ENCODE results near the gene IL4. TPM values are rescaled to one million over a fixed set of nuclear protein-coding genes. Genes with fewer than 3 reads are reported as not detected.

Gene IL4
- total and polyA plus RNA-seq, 2 of the 13 experiments (the other 11 are each of a cell fraction or from before 2014, with no cell fraction given): not detected

GRCh38 chr5:132708645-132709044, 34.9 kb downstream of the IL4 start:
- Histone ChIP-seq H2AFZ (ENCODE audit: low read length) (no peak overlapping the region), H3K9ac (ENCODE audit: insufficient read depth, low read depth, low read length) (no peak overlapping the region), H3K4me3 (replicated peaks in 1 of 3; ENCODE audit: insufficient read depth in 1 of 3, low read depth in 2 of 3, low read length in 3 of 3) (no peak overlapping the region), H4K20me1 (ENCODE audit: insufficient read depth, low read length) (no peaks in the 10 kb centered on the region), H3K36me3 (replicated peaks in 1 of 2; ENCODE audit: control insufficient read depth in 1 of 2, insufficient read depth in 2 of 2, low read length in 2 of 2) (no peaks in the 10 kb centered on the region), H3K4me2 (ENCODE audit: low read depth, low read length) (no peak overlapping the region), H3K27ac (ENCODE audit: extremely low read length, insufficient read depth, low read length) (no peak overlapping the region), H3K79me2 (ENCODE audit: insufficient read depth, low read length) (no peaks in the 10 kb centered on the region), H3K9me3 (ENCODE audit: low read length) (no peaks in the 10 kb centered on the region), H3K4me1 (ENCODE audit: insufficient read depth, low read length) (no peaks in the 10 kb centered on the region), H3K27me3 (ENCODE audit: control insufficient read depth in 1 of 2, insufficient read depth in 2 of 2, low read length in 2 of 2) (no peaks in the 10 kb centered on the region)
- ChIA-PET POLR2A (no interaction called here), CTCF (ENCODE audit: low intra/inter-chr PET ratio, low total read pairs) (no interaction called here)
- TF ChIP-seq ZNF580 (CRISPR knock-in tag; IDR thresholded peaks at IDR 0.05; ENCODE audit: borderline replicate concordance, low read depth) (no peak), PBX3 (CRISPR knock-in tag; IDR thresholded peaks at IDR 0.05; ENCODE audit: borderline replicate concordance) (no peak), KDM4B (CRISPR knock-in tag; IDR thresholded peaks at IDR 0.05) (no peak), TFE3 (CRISPR knock-in tag; IDR thresholded peaks at IDR 0.05) (no peak), ZNF263 (CRISPR knock-in tag; IDR thresholded peaks at IDR 0.05) (no peak), ZNF768 (CRISPR knock-in tag; IDR thresholded peaks at IDR 0.05) (no peak), KLF15 (CRISPR knock-in tag; IDR thresholded peaks at IDR 0.05; ENCODE audit: borderline replicate concordance) (no peak)
- intact Hi-C loops (cut with micrococcal nuclease; ENCODE audit: unreplicated experiment) (no loop called here), in situ Hi-C loops (cut with HindIII; ENCODE audit: extremely low pct_ligation_motif_present, low pct_unique_long_range_greater_than_20kb) (no loop called here)
- FAIRE-seq: no peak
- no peak for DNase-seq (ENCODE audit: low spot score)
- BruUV-seq (replicated peaks): no TSS peak
- no peak for ATAC-seq

Measured in HepG2 (cell line).